Breast epithelium (tissue), 4 donors: ENCODE measurements around the gene CXorf65. TPM values are rescaled to one million over a fixed set of nuclear protein-coding genes. Genes with fewer than 3 reads are reported as not detected.

Experiments
- DNase-seq, 2 donors: peaks; one replicate each; pipeline ENCODE4 v3.0.0-alpha.2; 2019; ENCODE audit warnings: low spot score in 2 of 2
- H3K27ac ChIP-seq, 2 donors: fragments of 200-600 bp; sonication (generic) in 1 of 2; one replicate each; pipeline ENCODE4 v1.5.1; 2016 to 2019; ENCODE audit warnings: mild to moderate bottlenecking in 1 of 2
- H3K27me3 ChIP-seq, 2 donors: fragments of 200-600 bp; sonication (generic) in 1 of 2; one replicate each; pipeline versions ENCODE4 v1.5.1 to v1.6.0; 2017 to 2019; ENCODE audit warnings: control low read depth in 1 of 2, mild to moderate bottlenecking in 1 of 2
- H3K36me3 ChIP-seq: fragments of 200-600 bp; one replicate; pipeline ENCODE4 v1.5.1; 2019
- H3K4me1 ChIP-seq, 2 donors: fragments of 200-600 bp; sonication (generic); one replicate each; pipeline ENCODE4 v1.5.1; 2016 to 2019; ENCODE audit warnings: control low read depth in 1 of 2
- H3K4me3 ChIP-seq, 3 donors: fragments of 200-600 bp; sonication (generic); 1 replicate in 2 of 3; 2 replicates in 1 of 3; pipeline ENCODE4 v1.5.1; 2016 to 2019; ENCODE audit warnings: mild to moderate bottlenecking in 3 of 3, moderate library complexity in 2 of 3
- H3K9me3 ChIP-seq, 2 donors: fragments of 200-600 bp; sonication (generic) in 1 of 2; one replicate each; pipeline ENCODE4 v1.5.1; 2016 to 2019; ENCODE audit warnings: control low read depth in 1 of 2
- POLR2A ChIP-seq: fragments of 450-650 bp; IDR thresholded peaks from one replicate; pipeline ENCODE4 v1.6.1; 2016; ENCODE audit warnings: antibody characterized with exemption, mild to moderate bottlenecking, moderate library complexity
- POLR2AphosphoS5 ChIP-seq, 3 donors: sonication (generic); formaldehyde crosslinking; IDR thresholded peaks; one replicate each; pipeline ENCODE4 v1.6.1; 2017; ENCODE audit warnings: antibody characterized with exemption in 3 of 3
- intact Hi-C: fragments of 100-400 bp; cut with DNase I; formaldehyde crosslinking; loops from one replicate; pipeline ENCODE4 v1.15.1; 2023; ENCODE audit warnings: low total_unique reads
- total RNA-seq, 3 donors: library from RNA; depleted of rRNA; stranded (reverse); fragments of >200 nt; gene quantifications; one replicate each; pipeline ENCODE4 v1.1.0, GENCODE V29; 2016
- TF ChIP-seq, protein P1 (sequence below), 3 donors: fragments of 450-650 bp; IDR thresholded peaks; one replicate each; pipeline ENCODE4 v1.5.1; 2016 to 2017; ENCODE audit warnings: antibody characterized with exemption in 3 of 3, mild to moderate bottlenecking in 3 of 3, moderate library complexity in 3 of 3

The CXorf65 gene
- total RNA-seq, 3 donors from 2014 or later: not detected

DNA sequence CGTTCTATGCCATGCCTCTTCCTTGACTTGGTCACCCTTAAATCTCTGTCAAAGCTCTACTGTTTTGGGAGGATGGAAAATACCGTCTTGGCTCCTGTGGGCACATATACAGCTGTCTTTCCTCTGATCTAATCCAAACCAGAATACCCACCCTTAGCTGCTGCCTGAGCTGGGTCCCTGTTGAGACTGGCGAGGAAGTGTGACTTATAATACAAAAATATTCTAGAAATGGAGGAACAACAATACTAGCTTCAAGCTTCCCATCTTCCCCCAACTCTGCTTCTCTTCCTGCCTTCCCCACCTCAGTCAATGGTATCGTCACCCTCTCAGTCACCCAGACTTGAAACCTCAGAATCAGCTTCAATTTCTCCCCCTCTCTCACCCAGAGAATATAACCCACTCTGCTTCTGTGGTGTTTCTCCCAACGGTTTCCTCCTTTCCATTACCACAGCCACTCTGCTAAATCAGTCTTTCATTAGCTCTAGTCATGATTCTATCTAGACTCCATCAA is 5.4 kb upstream of the CXorf65 start:
- Histone ChIP-seq H3K4me3 (no peak overlapping the region), H3K4me1 (no peaks in the 10 kb centered on the region), H3K36me3 (no peaks in the 10 kb centered on the region), H3K27me3 (peaks cover 0 to 40% of the 10 kb centered on the region in 2 donors), H3K27ac (no peak overlapping the region), H3K9me3 (no peaks in the 10 kb centered on the region)
- no peak for DNase-seq
- TF ChIP-seq POLR2A: no peak
- TF ChIP-seq POLR2AphosphoS5 (IDR thresholded peaks at IDR 0.05): no peak
- TF ChIP-seq, protein P1, sequence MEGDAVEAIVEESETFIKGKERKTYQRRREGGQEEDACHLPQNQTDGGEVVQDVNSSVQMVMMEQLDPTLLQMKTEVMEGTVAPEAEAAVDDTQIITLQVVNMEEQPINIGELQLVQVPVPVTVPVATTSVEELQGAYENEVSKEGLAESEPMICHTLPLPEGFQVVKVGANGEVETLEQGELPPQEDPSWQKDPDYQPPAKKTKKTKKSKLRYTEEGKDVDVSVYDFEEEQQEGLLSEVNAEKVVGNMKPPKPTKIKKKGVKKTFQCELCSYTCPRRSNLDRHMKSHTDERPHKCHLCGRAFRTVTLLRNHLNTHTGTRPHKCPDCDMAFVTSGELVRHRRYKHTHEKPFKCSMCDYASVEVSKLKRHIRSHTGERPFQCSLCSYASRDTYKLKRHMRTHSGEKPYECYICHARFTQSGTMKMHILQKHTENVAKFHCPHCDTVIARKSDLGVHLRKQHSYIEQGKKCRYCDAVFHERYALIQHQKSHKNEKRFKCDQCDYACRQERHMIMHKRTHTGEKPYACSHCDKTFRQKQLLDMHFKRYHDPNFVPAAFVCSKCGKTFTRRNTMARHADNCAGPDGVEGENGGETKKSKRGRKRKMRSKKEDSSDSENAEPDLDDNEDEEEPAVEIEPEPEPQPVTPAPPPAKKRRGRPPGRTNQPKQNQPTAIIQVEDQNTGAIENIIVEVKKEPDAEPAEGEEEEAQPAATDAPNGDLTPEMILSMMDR (IDR thresholded peaks at IDR 0.05): no peak
- intact Hi-C loops: no loop called here

DNA sequence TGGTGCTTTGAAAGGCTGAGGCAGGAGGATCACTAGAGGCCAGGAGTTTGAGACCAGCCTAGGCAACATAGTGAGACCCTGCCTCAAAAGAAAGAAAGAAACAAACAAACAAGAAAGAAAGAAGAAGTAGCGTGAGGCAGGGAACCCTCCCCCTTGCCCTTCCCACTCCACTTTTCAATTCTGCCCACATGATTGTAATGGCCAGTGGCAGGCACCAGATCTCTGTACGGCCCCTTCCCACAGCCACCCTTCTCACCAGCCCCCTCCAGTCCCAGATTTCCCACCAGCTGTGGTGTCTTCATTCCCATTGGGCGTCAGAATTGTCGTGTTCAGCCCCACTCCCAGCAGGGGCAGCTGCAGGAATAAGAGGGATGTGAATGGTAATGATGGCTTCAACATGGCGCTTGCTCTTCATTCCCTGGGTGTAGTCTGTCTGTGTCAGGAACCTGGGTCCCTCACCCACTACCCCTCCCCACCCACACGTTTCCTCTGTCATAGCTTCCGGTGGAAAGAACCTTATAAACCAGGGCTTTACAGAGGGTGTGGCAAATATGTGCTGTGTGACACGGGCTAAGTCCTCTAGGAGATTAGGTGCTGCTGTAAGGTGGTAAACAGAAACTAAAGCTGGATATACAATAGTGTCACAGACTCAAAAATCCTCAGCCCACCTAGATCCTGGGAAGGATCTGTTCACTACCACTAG is 4.8 kb upstream of the CXorf65 start, which contains the start of gene IL2RG:
Gene IL2RG, minus strand, starts transcription at position 437 of the 703 bp plus-strand sequence. Its CDS starts 38 bp downstream, at position 399.
- Histone ChIP-seq H3K4me1 (no peaks in the 10 kb centered on the region), H3K27ac (no peak within 1 kb of the TSS), H3K27me3 (peaks cover 0 to 45% of the 10 kb centered on the region in 2 donors), H3K36me3 (no peaks in the 10 kb centered on the region), H3K4me3 (peak within 1 kb of the TSS in 1 of 3 donors; percentile 21), H3K9me3 (no peaks in the 10 kb centered on the region)
- TF ChIP-seq, protein P1 (IDR thresholded peaks at IDR 0.05): no peak
- no peak for TF ChIP-seq POLR2A
- intact Hi-C loops: no loop called here
- no peak for DNase-seq

DNA sequence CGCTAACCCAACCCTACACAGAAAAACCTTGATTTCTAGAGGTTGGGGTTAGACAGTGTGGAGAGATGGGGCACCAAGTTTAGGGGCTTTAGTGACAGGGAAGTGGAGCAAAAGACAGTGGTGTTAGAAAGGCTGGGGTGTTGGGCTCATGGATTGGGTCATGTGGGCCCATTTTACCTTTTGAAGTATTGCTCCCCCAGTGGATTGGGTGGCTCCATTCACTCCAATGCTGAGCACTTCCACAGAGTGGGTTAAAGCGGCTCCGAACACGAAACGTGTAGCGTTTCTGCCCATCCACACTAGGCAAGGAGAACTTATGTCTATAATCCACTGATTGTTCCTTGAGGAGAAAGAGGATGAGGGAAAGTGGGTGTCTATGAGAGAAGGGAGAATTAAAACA is 2.5 kb upstream of the CXorf65 start:
- Histone ChIP-seq H3K4me3 (no peak overlapping the region), H3K27me3 (peaks cover 0 to 49% of the 10 kb centered on the region in 2 donors), H3K27ac (no peak overlapping the region), H3K36me3 (no peaks in the 10 kb centered on the region), H3K9me3 (no peaks in the 10 kb centered on the region), H3K4me1 (no peaks in the 10 kb centered on the region)
- intact Hi-C loops: no loop called here
- DNase-seq: no peak
- TF ChIP-seq, protein P1 (IDR thresholded peaks at IDR 0.05): no peak
- TF ChIP-seq POLR2AphosphoS5 (IDR thresholded peaks at IDR 0.05): no peak
- no peak for TF ChIP-seq POLR2A

DNA sequence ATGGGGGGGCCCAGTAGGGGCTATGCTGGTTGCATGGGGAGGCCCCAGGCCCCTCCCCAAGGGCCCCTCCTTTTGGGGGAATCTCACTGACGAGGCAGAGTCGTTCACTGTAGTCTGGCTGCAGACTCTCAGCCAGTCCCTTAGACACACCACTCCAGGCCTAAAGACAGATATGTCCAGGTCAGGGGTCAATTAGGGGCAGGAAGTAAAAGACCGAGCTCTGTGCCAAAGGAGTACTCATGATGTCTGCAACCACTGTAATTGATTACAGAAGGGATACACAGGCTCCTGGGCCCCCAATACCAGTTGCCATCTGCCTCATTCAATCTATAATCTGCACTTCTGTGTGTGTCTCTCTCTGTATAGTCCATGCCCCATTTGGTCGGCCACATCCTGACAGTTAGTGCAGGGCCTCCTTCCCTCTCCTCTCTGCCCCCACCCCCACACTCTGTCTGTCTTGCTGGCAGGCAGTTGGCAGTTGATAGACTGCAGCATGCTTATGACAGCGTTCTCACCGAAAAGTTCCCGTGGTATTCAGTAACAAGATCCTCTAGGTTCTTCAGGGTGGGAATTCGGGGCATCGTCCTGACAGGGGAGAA is 1.3 kb upstream of the CXorf65 start:
- H3K4me3 ChIP-seq: no peak overlapping the region
- H3K4me1 ChIP-seq: no peaks in the 10 kb centered on the region
- no peak overlapping the region for H3K27ac ChIP-seq
- no peak for DNase-seq
- no peaks in the 10 kb centered on the region for H3K36me3 ChIP-seq
- H3K9me3 ChIP-seq: no peaks in the 10 kb centered on the region
- no peak for TF ChIP-seq POLR2A
- TF ChIP-seq POLR2AphosphoS5 (IDR thresholded peaks at IDR 0.05): no peak
- TF ChIP-seq, protein P1 (IDR thresholded peaks at IDR 0.05): no peak
- H3K27me3 ChIP-seq: peaks cover 0 to 49% of the 10 kb centered on the region in 2 donors
- intact Hi-C loops: no loop called here

DNA sequence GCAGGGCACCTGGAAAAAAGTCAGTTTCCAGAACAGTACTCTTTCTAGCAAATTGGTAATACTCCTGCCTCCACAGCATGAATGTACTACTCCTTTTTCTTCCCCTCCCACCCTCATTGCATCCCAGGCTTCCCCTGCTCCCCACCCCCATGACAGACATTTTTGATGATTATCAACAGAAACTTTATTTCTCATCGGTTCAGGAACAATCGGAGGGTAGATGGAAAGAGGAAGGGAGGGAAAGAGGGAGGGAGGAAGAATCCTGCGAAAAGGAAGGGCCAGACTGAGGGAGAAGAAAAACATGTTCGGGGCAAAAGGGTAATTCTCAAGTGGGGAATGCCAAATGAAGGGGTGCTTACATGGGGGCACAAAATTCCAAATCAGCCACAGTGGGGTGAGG is 705 bp upstream of the CXorf65 start:
- Histone ChIP-seq H3K27me3 (peaks cover 0 to 53% of the 10 kb centered on the region in 2 donors), H3K9me3 (no peaks in the 10 kb centered on the region), H3K4me1 (no peaks in the 10 kb centered on the region), H3K36me3 (no peaks in the 10 kb centered on the region), H3K4me3 (no peak overlapping the region), H3K27ac (no peak overlapping the region)
- no peak for DNase-seq
- TF ChIP-seq POLR2AphosphoS5 (IDR thresholded peaks at IDR 0.05) (no peak), POLR2A (no peak)
- TF ChIP-seq, protein P1 (IDR thresholded peaks at IDR 0.05): no peak
- intact Hi-C loops: no loop called here
